Thyroid gland (tissue), 4 donors: ENCODE measurements around the gene PCNX1.

Source experiments
- POLR2A ChIP-seq, 2 donors: fragments of 450-650 bp; IDR thresholded peaks; one replicate each; pipeline ENCODE4 v1.6.1; 2017; ENCODE audit warnings: antibody characterized with exemption in 2 of 2, mild to moderate bottlenecking in 2 of 2, moderate library complexity in 1 of 2
- TF ChIP-seq, protein P1 (sequence below), 6 experiments: fragments of 200-600 bp in 3 of 6; fragments of 450-650 bp in 3 of 6; sonication (generic) in 3 of 6; IDR thresholded peaks; one replicate each; pipeline ENCODE4 v1.5.1; 2016 to 2019; ENCODE audit warnings: antibody characterized with exemption in 6 of 6, mild to moderate bottlenecking in 2 of 6, inconsistent platforms in 1 of 6, moderate library complexity in 1 of 6

GRCh38 chr14:71122866-71123565 lies 215.8 kb downstream of the PCNX1 start:
- TF ChIP-seq, protein P1, sequence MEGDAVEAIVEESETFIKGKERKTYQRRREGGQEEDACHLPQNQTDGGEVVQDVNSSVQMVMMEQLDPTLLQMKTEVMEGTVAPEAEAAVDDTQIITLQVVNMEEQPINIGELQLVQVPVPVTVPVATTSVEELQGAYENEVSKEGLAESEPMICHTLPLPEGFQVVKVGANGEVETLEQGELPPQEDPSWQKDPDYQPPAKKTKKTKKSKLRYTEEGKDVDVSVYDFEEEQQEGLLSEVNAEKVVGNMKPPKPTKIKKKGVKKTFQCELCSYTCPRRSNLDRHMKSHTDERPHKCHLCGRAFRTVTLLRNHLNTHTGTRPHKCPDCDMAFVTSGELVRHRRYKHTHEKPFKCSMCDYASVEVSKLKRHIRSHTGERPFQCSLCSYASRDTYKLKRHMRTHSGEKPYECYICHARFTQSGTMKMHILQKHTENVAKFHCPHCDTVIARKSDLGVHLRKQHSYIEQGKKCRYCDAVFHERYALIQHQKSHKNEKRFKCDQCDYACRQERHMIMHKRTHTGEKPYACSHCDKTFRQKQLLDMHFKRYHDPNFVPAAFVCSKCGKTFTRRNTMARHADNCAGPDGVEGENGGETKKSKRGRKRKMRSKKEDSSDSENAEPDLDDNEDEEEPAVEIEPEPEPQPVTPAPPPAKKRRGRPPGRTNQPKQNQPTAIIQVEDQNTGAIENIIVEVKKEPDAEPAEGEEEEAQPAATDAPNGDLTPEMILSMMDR (IDR thresholded peaks at IDR 0.05): no peak
- no peak for TF ChIP-seq POLR2A (IDR thresholded peaks at IDR 0.05)
